Left cardiac atrium (tissue), 4 donors: ENCODE data around the gene IQCN. TPM values are rescaled to one million over a fixed set of nuclear protein-coding genes. Genes with fewer than 3 reads are reported as not detected.

Experiments
- ATAC-seq, 2 donors: fragments of 200-7000 bp; cut with Tn5 transposase; one replicate each; pipeline ENCODE4 v1.9.1; 2020; ENCODE audit warnings: mild to moderate bottlenecking in 2 of 2, moderate library complexity in 2 of 2
- DNase-seq: peaks from one replicate; pipeline ENCODE4 v3.0.0-alpha.2; 2020
- intact Hi-C, 2 donors: fragments of 100-400 bp; cut with DNase I; formaldehyde crosslinking; loops; one replicate each; pipeline versions ENCODE4 v1.14.1 to v1.15.1; 2022 to 2023
- total RNA-seq, 2 donors: library from RNA; stranded (reverse); fragmentation: NEBNext Ultra II Directional; extraction: Animal tissue kit (Norgen Biotek cat#: 25700); gene quantifications; one replicate each; pipeline ENCODE4 v1.2.1, GENCODE V29; 2021
- donor health status: DM: no; HTN: yes; CAD: no.
- donor health status: DM: no; HTN: yes; CAD: no; lungs with severe emphysema.
- donor health status: DM: yes; HTN: yes; CAD: no.
- donor health status: Dilated cardiomyopathy.

The IQCN gene
- total RNA-seq, 2 donors from 2014 or later: 0.91 to 1.3 TPM

- intact Hi-C loops: loop anchor here (1.0 to 10.0 kb wide), 3 partner anchors 45 to 116 kb away; partner anchors contain the start of genes LRRC25 (in 1 of the 2) and LSM4 (in 1 of the 2)
- ATAC-seq (no peak), DNase-seq (no peak)
These were observed 4.4 kb upstream of the IQCN start for GRCh38 chr19:18278521-18279265.

GRCh38 chr19:18274781-18275356 is 617 bp upstream of the IQCN start:
- intact Hi-C loops: loop anchor here in 1 of 2 donors (10.0 kb wide), 1 partner anchor 120 kb away; the partner anchor contains the start of gene LRRC25
- DNase-seq (peak; percentile 90), ATAC-seq (peak; percentile 79 to 83)

GRCh38 chr19:18273561-18274218 is 562 bp downstream of the IQCN start:
- no peak for DNase-seq
- ATAC-seq: no peak
- intact Hi-C loops: loop anchor here in 1 of 2 donors (10.0 kb wide), 1 partner anchor 121 kb away; the partner anchor contains the start of gene LRRC25

DNA sequence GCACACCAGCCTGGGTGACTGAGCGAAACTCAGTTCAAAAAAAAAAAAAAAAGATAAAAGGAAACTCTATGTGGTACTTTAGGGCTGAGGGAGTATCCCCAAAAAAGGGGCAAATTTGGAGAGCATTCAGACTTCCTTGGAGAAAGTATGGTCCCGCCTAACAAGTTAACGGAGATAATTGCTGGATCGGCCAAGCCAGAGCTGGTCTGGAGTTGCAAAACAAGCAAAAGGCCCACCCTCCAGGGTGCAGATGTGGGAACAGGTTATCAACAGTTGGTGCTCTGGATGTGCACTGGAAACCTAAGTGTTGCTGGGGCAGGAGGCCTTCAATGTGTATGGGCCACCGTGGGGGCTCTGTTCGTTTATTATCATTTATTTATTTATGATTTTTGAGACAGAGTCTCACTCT is 2.8 kb downstream of the IQCN start:
- no peak for DNase-seq
- intact Hi-C loops: loop anchor here in 1 of 2 donors (10.0 kb wide), 1 partner anchor 123 kb away; the partner anchor contains the start of gene LRRC25
- peak in 1 of 2 donors; percentile 2 for ATAC-seq

DNA sequence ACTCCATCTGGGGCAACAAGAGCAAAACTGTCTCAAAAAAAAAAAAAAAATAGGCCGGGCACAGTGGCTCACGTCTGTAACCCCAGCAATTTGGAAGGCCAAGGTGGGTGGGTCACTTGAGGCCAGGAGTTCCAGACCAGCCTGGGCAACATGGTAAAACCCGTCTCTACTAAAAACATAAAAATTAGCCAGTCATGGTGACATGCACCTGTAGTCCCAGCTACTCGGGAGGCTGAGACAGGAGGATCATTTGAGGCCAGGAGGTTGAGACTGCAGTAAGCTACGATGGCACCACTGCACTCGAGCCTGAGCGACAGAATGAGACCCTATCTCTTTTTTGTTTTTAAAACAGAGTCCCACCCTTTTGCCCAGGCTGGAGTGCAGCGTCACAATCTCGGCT is 3.9 kb downstream of the IQCN start:
- DNase-seq (no peak), ATAC-seq (no peak)
- intact Hi-C loops: loop anchor here in 1 of 2 donors (10.0 kb wide), 1 partner anchor 124 kb away; the partner anchor contains the start of gene LRRC25

DNA sequence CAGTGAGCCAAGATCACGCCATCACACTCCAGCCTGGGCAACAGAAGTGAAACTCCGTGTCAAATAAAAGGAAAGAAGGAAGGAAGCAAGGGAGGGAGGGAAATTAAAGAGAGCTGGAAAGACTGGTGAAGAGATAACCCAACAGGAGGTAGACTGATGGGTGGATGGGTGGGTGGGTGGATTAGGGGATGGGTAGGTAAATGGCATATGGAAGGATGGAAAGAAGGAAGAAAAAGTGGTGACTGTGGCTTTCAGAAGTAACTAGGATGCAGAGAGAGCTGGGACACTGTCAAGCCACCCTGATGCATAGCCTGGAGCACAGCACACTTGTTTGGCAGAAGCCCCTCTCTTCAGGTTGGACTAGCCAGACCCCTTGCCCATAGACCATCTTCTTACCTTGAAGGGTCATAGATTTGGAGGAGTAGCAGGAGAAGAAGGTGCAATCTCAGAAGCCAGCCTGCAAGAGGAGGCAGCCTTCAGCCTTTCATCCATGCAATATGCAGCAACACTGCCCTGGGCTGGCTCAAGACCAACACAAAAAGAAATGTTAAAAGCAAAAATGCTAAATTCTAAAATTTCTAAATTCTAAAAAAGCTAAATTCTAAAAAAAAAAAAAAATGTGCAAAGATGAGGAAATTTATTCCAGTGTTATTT is 5.1 kb downstream of the IQCN start:
- intact Hi-C loops: no loop called here
- DNase-seq (no peak), ATAC-seq (no peak)

DNA sequence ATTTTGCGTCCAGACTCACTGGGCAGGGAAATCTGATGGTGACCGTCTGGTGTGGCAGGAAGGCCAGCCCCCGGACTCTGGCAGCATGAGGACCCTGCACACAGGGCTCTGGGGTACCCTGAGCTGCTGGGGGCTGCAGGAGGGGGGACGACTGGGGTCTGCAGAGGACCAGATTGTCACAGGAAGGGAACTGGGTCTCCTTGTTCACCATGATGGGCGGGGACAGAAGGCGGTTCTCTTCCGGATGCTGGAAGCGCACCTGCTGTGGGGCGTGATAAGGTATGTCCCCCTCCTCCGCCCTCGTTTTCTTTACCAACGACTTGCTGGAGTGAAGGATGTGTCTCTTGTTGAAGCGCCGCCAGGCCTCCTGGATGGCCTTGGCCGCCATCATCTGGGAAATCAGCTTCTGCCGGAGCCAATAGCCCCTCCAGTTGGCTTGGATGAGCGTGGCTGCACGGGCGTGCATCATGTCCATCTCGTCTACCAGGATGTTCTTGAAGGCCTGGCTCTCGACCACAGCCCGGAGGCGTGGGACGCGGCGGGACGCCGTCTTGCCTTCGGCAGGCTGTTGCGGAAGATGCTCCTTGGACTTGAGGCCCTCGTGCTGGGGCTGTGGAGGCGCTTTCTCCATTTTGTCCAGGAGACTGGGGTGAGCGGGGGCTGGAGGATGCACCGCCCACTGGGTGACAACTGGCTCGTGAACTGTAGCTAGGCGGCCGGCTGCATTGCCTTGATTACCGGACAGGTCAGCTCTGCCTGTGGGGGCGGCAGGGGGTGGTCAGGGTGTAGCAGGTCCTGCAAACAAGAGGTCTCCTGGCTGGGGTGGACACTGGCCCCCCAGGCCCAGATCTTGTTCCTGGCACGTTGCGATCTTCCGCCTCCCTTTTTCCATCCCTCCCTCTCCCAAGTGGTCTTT is 7.2 kb downstream of the IQCN start:
- DNase-seq (no peak), ATAC-seq (peak in 1 of 2 donors; percentile 4)
- intact Hi-C loops: no loop called here

DNA sequence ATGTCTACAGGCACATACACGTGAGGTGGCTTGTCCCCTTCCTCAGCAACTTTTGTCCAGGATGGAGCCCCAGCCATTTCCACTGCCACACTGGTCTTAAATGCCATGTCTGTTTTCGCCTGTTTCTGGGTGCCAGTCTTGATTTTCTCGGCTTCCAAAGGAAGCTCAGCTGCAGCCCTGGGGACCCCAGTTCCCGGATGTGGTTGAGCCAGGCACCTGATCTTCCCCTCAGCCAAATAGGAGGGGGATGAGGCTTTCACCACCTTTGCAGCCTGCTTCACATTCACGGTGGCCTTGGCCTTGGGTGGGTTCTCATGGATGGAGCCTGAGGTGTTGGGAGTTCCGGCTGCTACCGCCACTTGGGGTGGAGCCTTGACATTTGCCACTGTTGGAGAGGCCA is 8.7 kb downstream of the IQCN start:
- DNase-seq (no peak), ATAC-seq (no peak)
- intact Hi-C loops: no loop called here

DNA sequence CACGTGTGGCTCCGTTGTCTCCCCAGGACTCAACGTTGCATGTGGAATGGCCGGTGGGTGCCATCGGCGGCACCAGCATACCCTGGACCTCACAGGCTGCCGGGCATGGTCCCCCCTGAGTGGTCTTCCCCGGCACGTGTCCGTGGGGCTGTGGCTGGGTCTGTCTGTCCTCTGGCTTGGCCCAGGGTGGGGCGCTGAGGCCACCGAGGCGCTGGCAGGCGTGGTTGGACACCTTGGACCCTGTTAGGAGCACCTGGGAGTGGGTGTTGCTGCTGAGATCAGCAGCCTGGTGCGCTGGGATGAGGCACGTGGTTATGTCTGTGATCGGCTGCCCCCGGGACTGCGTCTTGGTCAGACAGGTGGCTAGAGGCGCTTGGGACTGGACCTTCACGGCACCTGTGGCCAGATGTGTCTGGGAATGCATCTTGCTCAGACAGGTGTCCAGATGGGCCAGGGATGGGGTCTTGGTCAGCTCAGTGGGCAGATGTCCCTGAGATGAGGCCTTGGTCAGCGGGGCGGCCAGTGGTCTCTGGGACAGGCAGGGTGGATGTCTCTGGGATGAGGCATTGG is 9.2 kb downstream of the IQCN start:
- no peak for ATAC-seq
- DNase-seq: no peak
- intact Hi-C loops: no loop called here

GRCh38 chr19:18264137-18264854 is 10.0 kb downstream of the IQCN start:
- no peak for ATAC-seq
- DNase-seq: peak; percentile 10
- intact Hi-C loops: no loop called here

- intact Hi-C loops: no loop called here
- DNase-seq (peak; percentile 16), ATAC-seq (no peak)
These were observed 10.7 kb downstream of the IQCN start for GRCh38 chr19:18263324-18264136.

GRCh38 chr19:18262917-18263316 is 11.3 kb downstream of the IQCN start:
- intact Hi-C loops: no loop called here
- DNase-seq (peak; percentile 18), ATAC-seq (no peak)

DNA sequence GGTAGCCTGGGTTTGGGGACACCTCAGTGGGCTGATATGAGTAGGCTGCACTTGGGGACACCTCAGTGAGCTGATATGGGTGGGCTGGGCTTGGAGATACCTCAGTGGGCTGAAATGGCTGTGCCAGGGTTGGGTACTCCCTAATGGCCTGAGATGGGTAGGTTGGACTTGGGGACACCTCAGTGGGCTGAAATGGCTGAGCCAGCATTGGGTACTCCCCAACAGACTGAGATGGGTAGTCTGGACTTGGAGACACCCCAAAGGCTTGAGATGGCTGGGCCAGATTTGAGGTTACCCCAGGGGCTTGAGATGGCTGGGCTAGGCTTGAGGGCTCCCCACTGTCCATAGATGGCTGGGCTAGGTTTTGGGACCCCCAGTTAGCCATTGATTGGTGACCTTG is 12.1 kb downstream of the IQCN start:
- DNase-seq (peak; percentile 13), ATAC-seq (no peak)
- intact Hi-C loops: no loop called here

- intact Hi-C loops: no loop called here
- DNase-seq: no peak
- ATAC-seq: no peak
These were observed 12.8 kb downstream of the IQCN start for GRCh38 chr19:18261474-18261873.

- intact Hi-C loops: no loop called here
- no peak for ATAC-seq
- no peak for DNase-seq
These were observed 14.4 kb downstream of the IQCN start for GRCh38 chr19:18259893-18260292.
